Measurements from ENCODE around the gene KCNJ13.

KCNJ13 gene

GRCh38 chr2:232783278-232783677 is 6.9 kb upstream of the KCNJ13 start:
- H3K9me3 ChIP-seq (ENCODE audit: low read length): no peaks in the 10 kb centered on the region
- no peaks in the 10 kb centered on the region for H3K27me3 ChIP-seq (ENCODE audit: insufficient read depth, low read length)
- H3F3A ChIP-seq (ENCODE audit: insufficient read depth, low read length): no peaks in the 10 kb centered on the region
- H3K27ac ChIP-seq (ENCODE audit: low read depth, low read length, poor library complexity, severe bottlenecking): no peak overlapping the region
- H2AFZ ChIP-seq (ENCODE audit: low read length): no peak overlapping the region
- H3K9me2 ChIP-seq (ENCODE audit: low read depth, low read length): no peaks in the 10 kb centered on the region
- H3K4me3 ChIP-seq (ENCODE audit: low read depth, low read length, poor library complexity, severe bottlenecking): no peak overlapping the region
- H3K4me2 ChIP-seq (ENCODE audit: low read length): no peak overlapping the region
- TF ChIP-seq, protein P1, sequence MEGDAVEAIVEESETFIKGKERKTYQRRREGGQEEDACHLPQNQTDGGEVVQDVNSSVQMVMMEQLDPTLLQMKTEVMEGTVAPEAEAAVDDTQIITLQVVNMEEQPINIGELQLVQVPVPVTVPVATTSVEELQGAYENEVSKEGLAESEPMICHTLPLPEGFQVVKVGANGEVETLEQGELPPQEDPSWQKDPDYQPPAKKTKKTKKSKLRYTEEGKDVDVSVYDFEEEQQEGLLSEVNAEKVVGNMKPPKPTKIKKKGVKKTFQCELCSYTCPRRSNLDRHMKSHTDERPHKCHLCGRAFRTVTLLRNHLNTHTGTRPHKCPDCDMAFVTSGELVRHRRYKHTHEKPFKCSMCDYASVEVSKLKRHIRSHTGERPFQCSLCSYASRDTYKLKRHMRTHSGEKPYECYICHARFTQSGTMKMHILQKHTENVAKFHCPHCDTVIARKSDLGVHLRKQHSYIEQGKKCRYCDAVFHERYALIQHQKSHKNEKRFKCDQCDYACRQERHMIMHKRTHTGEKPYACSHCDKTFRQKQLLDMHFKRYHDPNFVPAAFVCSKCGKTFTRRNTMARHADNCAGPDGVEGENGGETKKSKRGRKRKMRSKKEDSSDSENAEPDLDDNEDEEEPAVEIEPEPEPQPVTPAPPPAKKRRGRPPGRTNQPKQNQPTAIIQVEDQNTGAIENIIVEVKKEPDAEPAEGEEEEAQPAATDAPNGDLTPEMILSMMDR (IDR thresholded peaks at IDR 0.05; ENCODE audit: low read length): no peak
- no peaks in the 10 kb centered on the region for H3K4me1 ChIP-seq (ENCODE audit: insufficient read depth, low read length, severe bottlenecking)
- H3K9ac ChIP-seq (ENCODE audit: low read length): no peak overlapping the region
- peaks cover 23% of the 10 kb centered on the region; the same call in 1 of the 2 replicates for H3K36me3 ChIP-seq (ENCODE audit: insufficient read depth, low read length)
- H3K79me2 ChIP-seq (ENCODE audit: insufficient read depth, low read length): no peaks in the 10 kb centered on the region
- no peaks in the 10 kb centered on the region for H4K20me1 ChIP-seq (ENCODE audit: insufficient read depth, low read length)

- TF ChIP-seq, protein P1 (IDR thresholded peaks at IDR 0.05; ENCODE audit: low read length): no peak
- TF ChIP-seq EZH2 (IDR thresholded peaks at IDR 0.05; ENCODE audit: borderline replicate concordance, low read length): no peak
- no peaks in the 10 kb centered on the region for H3K79me2 ChIP-seq (ENCODE audit: insufficient read depth, low read length)
- no peaks in the 10 kb centered on the region for H3K9me3 ChIP-seq (ENCODE audit: low read length)
- H3K4me3 ChIP-seq (ENCODE audit: low read depth, low read length, poor library complexity, severe bottlenecking): no peak overlapping the region
- no peak overlapping the region for H2AFZ ChIP-seq (ENCODE audit: low read length)
- H3F3A ChIP-seq (ENCODE audit: insufficient read depth, low read length): no peaks in the 10 kb centered on the region
- H3K4me1 ChIP-seq (ENCODE audit: insufficient read depth, low read length, severe bottlenecking): no peaks in the 10 kb centered on the region
- H3K9ac ChIP-seq (ENCODE audit: low read length): no peak overlapping the region
- no peak overlapping the region for H3K27ac ChIP-seq (ENCODE audit: low read depth, low read length, poor library complexity, severe bottlenecking)
- H3K27me3 ChIP-seq (ENCODE audit: insufficient read depth, low read length): no peaks in the 10 kb centered on the region
- H4K20me1 ChIP-seq (ENCODE audit: insufficient read depth, low read length): no peaks in the 10 kb centered on the region
- no peak overlapping the region for H3K4me2 ChIP-seq (ENCODE audit: low read length)
- no peaks in the 10 kb centered on the region for H3K9me2 ChIP-seq (ENCODE audit: low read depth, low read length)
- H3K36me3 ChIP-seq (ENCODE audit: insufficient read depth, low read length): peaks cover 12% of the 10 kb centered on the region; the same call in 1 of the 2 replicates
Measured at GRCh38 chr2:232781765-232782164, 5.4 kb upstream of the KCNJ13 start.

GRCh38 chr2:232779934-232780333 is 3.6 kb upstream of the KCNJ13 start:
- H3F3A ChIP-seq (ENCODE audit: insufficient read depth, low read length): no peaks in the 10 kb centered on the region
- H3K9me3 ChIP-seq (ENCODE audit: low read length): no peaks in the 10 kb centered on the region
- no peak overlapping the region for H3K4me3 ChIP-seq (ENCODE audit: low read depth, low read length, poor library complexity, severe bottlenecking)
- H3K4me1 ChIP-seq (ENCODE audit: insufficient read depth, low read length, severe bottlenecking): no peaks in the 10 kb centered on the region
- H3K79me2 ChIP-seq (ENCODE audit: insufficient read depth, low read length): no peaks in the 10 kb centered on the region
- no peaks in the 10 kb centered on the region for H4K20me1 ChIP-seq (ENCODE audit: insufficient read depth, low read length)
- no peaks in the 10 kb centered on the region for H3K27me3 ChIP-seq (ENCODE audit: insufficient read depth, low read length)
- H3K36me3 ChIP-seq (ENCODE audit: insufficient read depth, low read length): peaks cover 11% of the 10 kb centered on the region; the same call in 1 of the 2 replicates
- TF ChIP-seq EZH2 (IDR thresholded peaks at IDR 0.05; ENCODE audit: borderline replicate concordance, low read length): no peak
- TF ChIP-seq, protein P1 (IDR thresholded peaks at IDR 0.05; ENCODE audit: low read length): no peak
- no peak overlapping the region for H3K27ac ChIP-seq (ENCODE audit: low read depth, low read length, poor library complexity, severe bottlenecking)
- H3K9me2 ChIP-seq (ENCODE audit: low read depth, low read length): no peaks in the 10 kb centered on the region
- no peak overlapping the region for H3K4me2 ChIP-seq (ENCODE audit: low read length)
- H2AFZ ChIP-seq (ENCODE audit: low read length): no peak overlapping the region
- no peak overlapping the region for H3K9ac ChIP-seq (ENCODE audit: low read length)
